ENCODE data around the gene SLC6A19. TPM values are rescaled to one million over a fixed set of nuclear protein-coding genes. Genes with fewer than 3 reads are reported as not detected.

Gene SLC6A19
- total RNA-seq, 1 donor from 2014 or later: not detected

DNA sequence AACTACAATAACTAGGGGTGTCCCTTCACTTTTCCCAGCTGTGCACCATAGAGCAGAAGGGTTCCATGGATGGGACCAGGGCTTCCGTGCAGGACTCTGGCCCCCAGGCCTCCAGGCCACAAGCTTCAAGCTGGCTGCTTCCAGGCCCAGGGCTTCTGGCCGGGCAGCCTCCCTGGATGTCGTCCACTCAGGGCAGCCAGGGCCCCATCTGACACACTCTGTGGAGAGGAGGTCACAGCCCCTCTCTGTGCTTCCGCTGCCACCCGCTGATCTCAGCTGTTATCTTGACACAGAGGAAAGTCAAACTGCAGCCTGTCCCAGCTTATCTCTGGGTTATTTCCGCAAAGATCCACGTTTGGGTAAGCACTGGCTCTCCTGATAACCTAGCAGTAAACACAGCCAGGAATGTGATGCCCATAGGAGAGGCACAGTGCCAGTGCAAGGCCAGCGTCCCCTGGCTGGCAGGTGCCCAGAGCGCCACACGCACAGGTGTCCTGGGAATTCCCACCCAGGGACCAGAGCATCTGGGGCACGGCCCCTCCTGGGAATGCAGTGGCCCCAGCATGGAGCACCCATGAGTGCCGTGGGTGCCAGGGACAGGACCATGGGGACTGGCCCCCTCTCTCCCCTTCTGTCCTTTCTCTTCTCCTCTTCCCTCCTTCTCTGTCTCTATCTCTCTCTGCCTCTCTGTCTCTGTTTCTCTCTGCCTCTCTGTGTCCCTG is 15.6 kb upstream of the SLC6A19 start:
- TF ChIP-seq, protein P1, sequence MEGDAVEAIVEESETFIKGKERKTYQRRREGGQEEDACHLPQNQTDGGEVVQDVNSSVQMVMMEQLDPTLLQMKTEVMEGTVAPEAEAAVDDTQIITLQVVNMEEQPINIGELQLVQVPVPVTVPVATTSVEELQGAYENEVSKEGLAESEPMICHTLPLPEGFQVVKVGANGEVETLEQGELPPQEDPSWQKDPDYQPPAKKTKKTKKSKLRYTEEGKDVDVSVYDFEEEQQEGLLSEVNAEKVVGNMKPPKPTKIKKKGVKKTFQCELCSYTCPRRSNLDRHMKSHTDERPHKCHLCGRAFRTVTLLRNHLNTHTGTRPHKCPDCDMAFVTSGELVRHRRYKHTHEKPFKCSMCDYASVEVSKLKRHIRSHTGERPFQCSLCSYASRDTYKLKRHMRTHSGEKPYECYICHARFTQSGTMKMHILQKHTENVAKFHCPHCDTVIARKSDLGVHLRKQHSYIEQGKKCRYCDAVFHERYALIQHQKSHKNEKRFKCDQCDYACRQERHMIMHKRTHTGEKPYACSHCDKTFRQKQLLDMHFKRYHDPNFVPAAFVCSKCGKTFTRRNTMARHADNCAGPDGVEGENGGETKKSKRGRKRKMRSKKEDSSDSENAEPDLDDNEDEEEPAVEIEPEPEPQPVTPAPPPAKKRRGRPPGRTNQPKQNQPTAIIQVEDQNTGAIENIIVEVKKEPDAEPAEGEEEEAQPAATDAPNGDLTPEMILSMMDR (IDR thresholded peaks at IDR 0.05): no peak
- Histone ChIP-seq H3K4me3 (no peak overlapping the region), H3K36me3 (no peaks in the 10 kb centered on the region), H3K9me3 (no peaks in the 10 kb centered on the region), H3K27ac (no peak overlapping the region), H3K27me3 (no peaks in the 10 kb centered on the region), H3K4me1 (no peaks in the 10 kb centered on the region)
- intact Hi-C loops (cut with DNase I): no loop called here
- DNase-seq (ENCODE audit: low spot score in 2 of 2): no peak

DNA sequence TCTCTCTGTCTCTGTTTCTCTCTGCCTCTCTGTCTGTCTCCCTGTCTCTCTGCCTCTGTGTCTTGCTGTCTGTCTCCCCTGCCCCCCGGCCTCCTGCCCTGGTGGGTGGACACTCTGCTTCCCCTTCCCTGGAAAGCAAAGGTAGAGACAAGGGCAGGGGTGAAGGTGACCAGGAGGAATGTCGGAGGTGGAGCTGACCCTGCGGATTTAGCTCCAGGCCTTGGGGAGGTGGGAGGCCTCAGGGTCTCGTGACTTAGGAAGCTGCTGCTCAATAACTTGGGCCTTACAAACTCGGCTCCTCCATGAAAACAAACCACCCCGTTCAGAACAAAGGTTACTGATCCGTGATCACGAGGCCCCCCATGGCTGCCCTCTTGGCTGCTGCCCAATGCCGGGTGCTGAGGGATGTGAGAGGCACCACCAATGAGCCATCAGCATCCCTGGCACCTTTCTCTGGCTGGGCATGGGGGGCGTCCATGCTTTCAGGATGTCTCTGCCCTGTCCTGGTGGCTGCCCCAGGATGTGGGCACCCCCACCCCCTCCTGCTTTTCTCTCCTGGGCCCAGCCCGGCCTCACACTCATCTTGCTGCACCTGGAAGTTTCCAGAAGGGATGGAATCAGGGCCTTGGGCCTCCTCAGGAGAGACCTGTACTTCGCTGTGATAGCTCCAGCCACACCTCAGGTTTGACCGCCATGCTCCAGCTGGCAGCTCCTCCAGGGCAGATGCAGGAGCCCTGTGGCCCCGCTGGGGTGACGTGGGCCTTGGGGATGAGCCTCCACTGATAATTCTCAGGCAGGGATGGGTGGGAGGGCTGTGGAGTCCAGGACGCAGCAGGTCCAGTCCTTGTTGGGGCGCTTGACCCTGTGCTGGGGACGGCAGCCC is 14.8 kb upstream of the SLC6A19 start:
- no peak for DNase-seq (ENCODE audit: low spot score in 2 of 2)

DNA sequence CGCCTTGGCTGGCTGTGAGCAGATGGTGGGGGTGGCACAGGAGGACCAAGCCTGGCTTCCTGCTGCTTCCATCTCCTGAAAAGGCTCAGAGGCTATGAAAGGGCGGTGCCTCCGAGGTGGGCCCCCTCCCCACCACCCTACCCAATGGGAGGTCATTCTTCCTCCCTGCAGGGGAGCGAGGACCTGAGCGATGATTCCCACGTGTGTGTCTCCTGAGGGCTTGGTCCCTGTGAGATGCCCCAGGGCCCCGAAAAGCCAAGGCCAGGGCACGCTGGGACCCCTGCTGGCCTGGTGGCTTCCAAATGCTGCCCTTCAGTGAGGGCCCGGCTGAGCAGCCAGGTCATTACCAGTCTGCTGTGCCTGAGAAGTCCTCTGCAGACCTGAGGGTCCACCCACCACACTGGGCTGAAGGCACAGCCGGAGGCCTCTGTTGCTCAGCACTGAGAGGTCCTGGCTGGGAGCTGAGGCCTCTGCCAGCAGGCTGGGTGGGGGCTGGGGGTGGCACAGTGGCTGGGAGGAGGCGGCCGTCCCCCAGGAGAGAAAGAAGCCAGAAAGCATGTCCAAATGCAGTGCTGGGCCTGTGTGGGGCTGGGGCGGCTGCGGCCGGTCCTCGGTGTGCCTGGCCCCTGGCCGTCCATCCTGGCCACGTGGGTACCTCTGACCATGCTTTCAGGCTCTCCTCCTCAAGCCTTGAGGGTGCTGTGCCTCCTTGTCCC is 14.0 kb upstream of the SLC6A19 start:
- no peaks in the 10 kb centered on the region for H3K9me3 ChIP-seq
- intact Hi-C loops (cut with DNase I): no loop called here
- H3K36me3 ChIP-seq: no peaks in the 10 kb centered on the region
- H3K27ac ChIP-seq: no peak overlapping the region
- no peak for DNase-seq (ENCODE audit: low spot score in 2 of 2)
- no peaks in the 10 kb centered on the region for H3K4me1 ChIP-seq
- H3K4me3 ChIP-seq: no peak overlapping the region
- H3K27me3 ChIP-seq: no peaks in the 10 kb centered on the region
- TF ChIP-seq, protein P1 (IDR thresholded peaks at IDR 0.05): no peak

More for the DNA sequence above, 14.8 kb upstream of the SLC6A19 start:
- Histone ChIP-seq H3K27me3 (no peaks in the 10 kb centered on the region), H3K9me3 (no peaks in the 10 kb centered on the region), H3K4me1 (no peaks in the 10 kb centered on the region), H3K36me3 (no peaks in the 10 kb centered on the region), H3K27ac (no peak overlapping the region), H3K4me3 (no peak overlapping the region)
- TF ChIP-seq, protein P1 (IDR thresholded peaks at IDR 0.05): no peak
- intact Hi-C loops (cut with DNase I): no loop called here

DNA sequence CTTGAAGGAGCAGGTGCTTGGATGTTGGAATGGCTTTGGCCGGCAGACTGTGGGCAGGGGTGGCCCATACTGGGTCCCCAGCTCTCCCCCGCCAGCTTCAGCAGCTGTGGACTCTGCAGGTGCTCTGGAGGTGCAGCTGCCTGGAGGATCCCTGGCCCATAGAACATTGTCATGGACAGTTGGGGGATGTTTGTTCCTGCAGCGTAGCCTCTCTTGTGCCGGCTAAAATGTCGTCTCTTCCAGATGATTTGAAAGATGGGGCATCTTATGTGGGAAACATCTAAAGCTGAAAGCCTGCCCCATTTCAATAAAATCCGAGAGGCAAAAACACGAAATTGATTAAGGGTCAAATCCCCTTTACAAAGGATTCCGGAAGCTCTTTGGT is 13.5 kb upstream of the SLC6A19 start:
- no peak for DNase-seq (ENCODE audit: low spot score in 2 of 2)
- Histone ChIP-seq H3K9me3 (no peaks in the 10 kb centered on the region), H3K4me1 (no peaks in the 10 kb centered on the region), H3K36me3 (no peaks in the 10 kb centered on the region), H3K4me3 (no peak overlapping the region), H3K27me3 (no peaks in the 10 kb centered on the region), H3K27ac (no peak overlapping the region)
- TF ChIP-seq, protein P1 (IDR thresholded peaks at IDR 0.05): no peak
- intact Hi-C loops (cut with DNase I): no loop called here

DNA sequence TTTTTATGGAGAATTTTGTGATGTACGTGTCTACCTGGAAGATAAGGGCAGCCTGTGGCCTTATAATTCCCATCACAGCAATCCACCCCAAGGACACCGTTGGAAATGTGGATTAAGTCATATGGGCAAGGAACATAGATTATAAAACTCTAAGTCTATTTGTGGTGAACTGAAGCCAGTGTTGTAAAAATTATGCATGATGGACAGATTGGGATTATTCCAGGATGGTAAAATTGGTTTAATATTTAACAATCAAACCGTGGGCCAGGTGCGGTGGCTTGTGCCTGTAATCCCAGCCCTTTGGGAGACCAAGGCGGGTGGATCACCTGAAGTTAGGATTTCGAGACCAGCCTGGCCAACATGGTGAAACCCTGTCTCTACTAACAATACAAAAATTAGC is 12.9 kb upstream of the SLC6A19 start:
- no peak for DNase-seq (ENCODE audit: low spot score in 2 of 2)
- no peaks in the 10 kb centered on the region for H3K27me3 ChIP-seq
- H3K9me3 ChIP-seq: no peaks in the 10 kb centered on the region
- no peaks in the 10 kb centered on the region for H3K36me3 ChIP-seq
- TF ChIP-seq, protein P1 (IDR thresholded peaks at IDR 0.05): no peak
- intact Hi-C loops (cut with DNase I): no loop called here
- H3K4me1 ChIP-seq: no peaks in the 10 kb centered on the region
- no peak overlapping the region for H3K27ac ChIP-seq
- H3K4me3 ChIP-seq: no peak overlapping the region

Data from ascending aorta (tissue), 2 donors.